CD14-positive monocyte (primary cell): ENCODE results near the gene HPS3. TPM values are rescaled to one million over a fixed set of nuclear protein-coding genes. Genes with fewer than 3 reads are reported as not detected.

ENCODE experiments used
- DNase-seq, 3 donors: peaks; one replicate each; pipeline ENCODE4 v3.0.0-alpha.2; 2011 to 2022
- H2AFZ ChIP-seq: 2 replicates; pipeline ENCODE4 v1.6.0; 2012; ENCODE audit warnings: mild to moderate bottlenecking, low read depth, low read length, inconsistent platforms; ENCODE audit not compliant: insufficient read depth, poor library complexity, severe bottlenecking
- H3K27ac ChIP-seq, 2 donors: 1 replicate in 1 of 2; 2 replicates in 1 of 2; pipeline ENCODE4 v1.5.1; 2012 to 2013; ENCODE audit warnings: low read length in 2 of 2, control low read depth in 1 of 2, inconsistent platforms in 1 of 2, low read depth in 1 of 2, mild to moderate bottlenecking in 1 of 2
- H3K27me3 ChIP-seq, 2 donors: one replicate each; pipeline versions ENCODE4 v1.6.0 to v1.6.1; 2011 to 2013; ENCODE audit warnings: low read length in 2 of 2; ENCODE audit not compliant: control insufficient read depth in 2 of 2, insufficient read depth in 2 of 2
- H3K36me3 ChIP-seq, 2 donors: replicated peaks in 1 of 2; 1 replicate in 1 of 2; 2 replicates in 1 of 2; pipeline versions ENCODE4 v1.5.1 to v1.6.1; 2012 to 2013; ENCODE audit warnings: low read length in 2 of 2, control low read depth in 1 of 2, inconsistent platforms in 1 of 2, mild to moderate bottlenecking in 1 of 2; ENCODE audit not compliant: insufficient read depth in 2 of 2, control insufficient read depth in 1 of 2
- H3K4me1 ChIP-seq, 2 donors: 1 replicate in 1 of 2; 2 replicates in 1 of 2; pipeline versions ENCODE4 v1.5.1 to v1.6.1; 2012 to 2013; ENCODE audit warnings: low read length in 2 of 2, control low read depth in 1 of 2, inconsistent platforms in 1 of 2, mild to moderate bottlenecking in 1 of 2, moderate library complexity in 1 of 2; ENCODE audit not compliant: insufficient read depth in 2 of 2, control insufficient read depth in 1 of 2
- H3K4me2 ChIP-seq: replicated peaks from 2 replicates; pipeline ENCODE3; 2012; ENCODE audit warnings: low read length, moderate library complexity, mild to moderate bottlenecking; ENCODE audit not compliant: poor library complexity, severe bottlenecking; ENCODE audit errors: extremely low read depth
- H3K4me3 ChIP-seq, 3 experiments: fragments of 200-600 bp in 1 of 3; sonication (generic) in 1 of 3; replicated peaks in 1 of 3; 1 replicate in 2 of 3; 2 replicates in 1 of 3; pipeline ENCODE4 v1.5.1; 2011 to 2013; ENCODE audit warnings: low read length in 3 of 3, mild to moderate bottlenecking in 3 of 3, control low read depth in 2 of 3, low read depth in 2 of 3, inconsistent platforms in 1 of 3, moderate library complexity in 1 of 3
- H3K79me2 ChIP-seq: 2 replicates; pipeline ENCODE4 v1.6.0; 2012; ENCODE audit warnings: mild to moderate bottlenecking, control low read depth, inconsistent platforms, low read length, moderate library complexity; ENCODE audit not compliant: insufficient read depth
- H3K9ac ChIP-seq: 2 replicates; pipeline ENCODE4 v1.6.0; 2017; ENCODE audit warnings: low read length, mild to moderate bottlenecking; ENCODE audit not compliant: insufficient read depth, poor library complexity, severe bottlenecking
- H3K9me3 ChIP-seq, 2 donors: replicated peaks in 1 of 2; 1 replicate in 1 of 2; 2 replicates in 1 of 2; pipeline versions ENCODE4 v1.5.1 to v1.6.1; 2012 to 2013; ENCODE audit warnings: low read length in 2 of 2, control low read depth in 1 of 2; ENCODE audit not compliant: control insufficient read depth in 1 of 2, insufficient read depth in 1 of 2
- H4K20me1 ChIP-seq: 2 replicates; pipeline ENCODE4 v1.6.0; 2012; ENCODE audit warnings: mild to moderate bottlenecking, low read length, control low read depth, moderate library complexity; ENCODE audit not compliant: insufficient read depth
- H3K27ac Mint-ChIP-seq, 7 donors: one replicate each; pipeline ENCODE4 v1.8.0; 2020; ENCODE audit warnings: mild to moderate bottlenecking in 7 of 7, mixed read lengths in 7 of 7, moderate library complexity in 6 of 7, inconsistent platforms in 2 of 7
- H3K27me3 Mint-ChIP-seq, 3 donors: one replicate each; pipeline ENCODE4 v1.8.0; 2021 to 2022; ENCODE audit warnings: low read depth in 3 of 3, mild to moderate bottlenecking in 3 of 3, mixed read lengths in 3 of 3, moderate library complexity in 3 of 3, inconsistent platforms in 1 of 3
- H3K36me3 Mint-ChIP-seq, 2 donors: one replicate each; pipeline ENCODE4 v1.8.0; 2020; ENCODE audit warnings: mixed read lengths in 2 of 2, inconsistent platforms in 1 of 2, mild to moderate bottlenecking in 1 of 2
- H3K4me1 Mint-ChIP-seq: one replicate; pipeline ENCODE4 v1.8.0; 2020; ENCODE audit warnings: mild to moderate bottlenecking, mixed read lengths
- H3K4me3 Mint-ChIP-seq, 2 donors: one replicate each; pipeline ENCODE4 v1.8.0; 2020; ENCODE audit warnings: mild to moderate bottlenecking in 2 of 2, mixed read lengths in 2 of 2, moderate library complexity in 1 of 2
- H3K9me3 Mint-ChIP-seq, 7 donors: one replicate each; pipeline ENCODE4 v1.8.0; 2020 to 2022; ENCODE audit warnings: mixed read lengths in 7 of 7, mild to moderate bottlenecking in 6 of 7, moderate library complexity in 6 of 7, inconsistent platforms in 2 of 7
- CTCF ChIP-seq: fragments of 200-600 bp; IDR thresholded peaks from one replicate; pipeline ENCODE4 v1.8.0; 2022; ENCODE audit warnings: antibody characterized with exemption, mild to moderate bottlenecking
- WGBS: methylation state at CpG from one replicate; pipeline ENCODE4 v1.1.5; 2013; ENCODE audit warnings: missing lambda C conversion rate; ENCODE audit not compliant: insufficient coverage; 5-methylcytosine and 5-hydroxymethylcytosine counted together
- intact Hi-C, 2 donors: fragments of 100-400 bp; cut with micrococcal nuclease; formaldehyde crosslinking; loops; one replicate each; pipeline versions ENCODE4 v1.15.0 to v1.15.1; 2023
- polyA plus RNA-seq, 3 donors: library from polyadenylated mRNA; depleted of rRNA in 1 of 3; unstranded in 2 of 3; stranded (reverse) in 1 of 3; fragments of 300-500 nt in 2 of 3; fragments of >200 nt in 1 of 3; fragmentation: Illumina TruSeq in 2 of 3; gene quantifications; 1 replicate in 2 of 3; 2 replicates in 1 of 3; pipeline ENCODE4 v1.2.3, GENCODE V29; 2012 to 2021

The HPS3 gene
- polyA plus RNA-seq, 3 donors, result 20.8 to 35.8 (median 34.8) TPM

GRCh38 chr3:149089395-149089794 is 40.0 kb upstream of the HPS3 start:
- Histone ChIP-seq H3K27me3 (no peaks in the 10 kb centered on the region), H4K20me1 (no peaks in the 10 kb centered on the region), H3K36me3 (no peaks in the 10 kb centered on the region), H2AFZ (no peak overlapping the region), H3K4me3 (no peak overlapping the region), H3K27ac (no peak overlapping the region), H3K79me2 (peaks cover 15% of the 10 kb centered on the region), H3K9ac (no peak overlapping the region), H3K9me3 (no peaks in the 10 kb centered on the region), H3K4me1 (peaks cover 10 to 14% of the 10 kb centered on the region in 2 donors), H3K4me2 (no peak overlapping the region)
- DNase-seq, result no peak
- WGBS, result 74% methylated on average over 3 of the region's 3 CpGs
- TF ChIP-seq CTCF, result no peak
- intact Hi-C loops, result no loop called here
- Mint-ChIP-seq H3K27me3 (peaks cover 0 to 5% (median 2%) of the 10 kb centered on the region in 3 donors), H3K9me3 (no peaks in the 10 kb centered on the region), H3K27ac (no peak overlapping the region), H3K36me3 (no peaks in the 10 kb centered on the region), H3K4me1 (peaks cover 15% of the 10 kb centered on the region), H3K4me3 (no peak overlapping the region)

GRCh38 chr3:149090461-149090860 is 39.0 kb upstream of the HPS3 start:
- Mint-ChIP-seq H3K4me1 (peaks cover 13% of the 10 kb centered on the region), H3K27me3 (peaks cover 0 to 5% (median 2%) of the 10 kb centered on the region in 3 donors), H3K36me3 (no peaks in the 10 kb centered on the region), H3K4me3 (no peak overlapping the region), H3K27ac (peak overlapping the region in 1 of 7 donors; percentile 28), H3K9me3 (no peaks in the 10 kb centered on the region)
- H3K9ac ChIP-seq, result no peak overlapping the region
- no CpG with 5 or more reads among the region's 1 CpG for WGBS
- H3K79me2 ChIP-seq, result peaks cover 5% of the 10 kb centered on the region
- H2AFZ ChIP-seq, result peak overlapping the region; percentile 54
- H4K20me1 ChIP-seq, result no peaks in the 10 kb centered on the region
- peaks cover 14 to 15% of the 10 kb centered on the region in 2 donors for H3K4me1 ChIP-seq
- H3K27me3 ChIP-seq, result no peaks in the 10 kb centered on the region
- H3K9me3 ChIP-seq, result no peaks in the 10 kb centered on the region
- no peak overlapping the region for H3K4me2 ChIP-seq
- intact Hi-C loops, result no loop called here
- DNase-seq, result no peak
- TF ChIP-seq CTCF, result no peak
- H3K36me3 ChIP-seq, result no peaks in the 10 kb centered on the region
- H3K27ac ChIP-seq, result no peak overlapping the region
- H3K4me3 ChIP-seq, result no peak overlapping the region
